HepG2 (cell line): ENCODE results near the gene NAPB. TPM values are rescaled to one million over a fixed set of nuclear protein-coding genes. Genes with fewer than 3 reads are reported as not detected.

Experiments used
- CAMTA2 ChIP-seq: sonication (generic); formaldehyde crosslinking; IDR thresholded peaks from 2 replicates; pipeline ENCODE4 v1.4.0; 2020; ENCODE audit warnings: mild to moderate bottlenecking, missing genetic modification reagents, borderline replicate concordance
- ETS1 ChIP-seq: sonication (generic); formaldehyde crosslinking; IDR thresholded peaks from 2 replicates; pipeline ENCODE4 v1.4.0; 2020; ENCODE audit warnings: missing genetic modification reagents
- FOXP1 ChIP-seq, 2 experiments: fragments of 450-650 bp in 1 of 2; IDR thresholded peaks; 2 replicates each; pipeline ENCODE4 v1.6.1; 2017 to 2018; ENCODE audit warnings: antibody characterized with exemption in 1 of 2
- IKZF4 ChIP-seq: sonication (generic); formaldehyde crosslinking; IDR thresholded peaks from 2 replicates; pipeline ENCODE4 v1.5.1; 2020; ENCODE audit warnings: borderline replicate concordance, mild to moderate bottlenecking, low read depth, missing genetic modification reagents; ENCODE audit errors: not compliant biosample characterization
- NKX3-1 ChIP-seq: sonication (generic); formaldehyde crosslinking; IDR thresholded peaks from 2 replicates; pipeline ENCODE4 v1.5.0; 2020; ENCODE audit warnings: missing genetic modification reagents
- NRL ChIP-seq: sonication (generic); formaldehyde crosslinking; IDR thresholded peaks from 2 replicates; pipeline ENCODE4 v1.5.0; 2020; ENCODE audit warnings: missing genetic modification reagents, mild to moderate bottlenecking, moderate library complexity, borderline replicate concordance
- SIX1 ChIP-seq: sonication (generic); formaldehyde crosslinking; IDR thresholded peaks from 2 replicates; pipeline ENCODE4 v1.4.0; 2020; ENCODE audit warnings: missing genetic modification reagents, borderline replicate concordance
- TBX2 ChIP-seq: sonication (generic); formaldehyde crosslinking; IDR thresholded peaks from 2 replicates; pipeline ENCODE4 v1.5.0; 2020; ENCODE audit warnings: missing genetic modification reagents, mild to moderate bottlenecking, borderline replicate concordance
- TEAD2 ChIP-seq: sonication (generic); formaldehyde crosslinking; IDR thresholded peaks from 2 replicates; pipeline ENCODE4 v1.9.0; 2021; ENCODE audit warnings: missing genetic modification reagents
- TGIF2 ChIP-seq: IDR thresholded peaks from 2 replicates; pipeline ENCODE4 v1.6.1; 2016; ENCODE audit warnings: control low read depth, missing compliant biosample characterization
- YY1 ChIP-seq: IDR thresholded peaks from 2 replicates; pipeline ENCODE4 v1.6.1; 2011; ENCODE audit warnings: low read length, low read depth, moderate library complexity, mild to moderate bottlenecking; ENCODE audit not compliant: insufficient read depth, insufficient replicate concordance
- ZFP1 ChIP-seq: IDR thresholded peaks from 2 replicates; pipeline ENCODE4 v1.6.1; 2016
- ZFP36L1 ChIP-seq: sonication (generic); formaldehyde crosslinking; IDR thresholded peaks from 2 replicates; pipeline ENCODE4 v1.8.0; 2022; ENCODE audit warnings: mild to moderate bottlenecking, missing genetic modification reagents, moderate library complexity
- ZFP37 ChIP-seq: sonication (generic); formaldehyde crosslinking; IDR thresholded peaks from 2 replicates; pipeline ENCODE4 v1.4.0; 2020; ENCODE audit warnings: missing genetic modification reagents, borderline replicate concordance
- ZFP82 ChIP-seq: sonication (generic); formaldehyde crosslinking; IDR thresholded peaks from 2 replicates; pipeline ENCODE4 v1.5.1; 2020; ENCODE audit warnings: mild to moderate bottlenecking, missing genetic modification reagents, borderline replicate concordance
- ZNF124 ChIP-seq: sonication (generic); formaldehyde crosslinking; IDR thresholded peaks from 2 replicates; pipeline ENCODE4 v1.4.0; 2020; ENCODE audit warnings: missing genetic modification reagents
- ZNF235 ChIP-seq: sonication (generic); formaldehyde crosslinking; IDR thresholded peaks from 2 replicates; pipeline ENCODE4 v1.8.1; 2023; ENCODE audit warnings: mild to moderate bottlenecking, missing genetic modification reagents, borderline replicate concordance
- ZNF274 ChIP-seq: sonication (generic); formaldehyde crosslinking; IDR thresholded peaks from 2 replicates; pipeline ENCODE4 v1.5.1; 2020; ENCODE audit warnings: mild to moderate bottlenecking, missing genetic modification reagents
- ZNF383 ChIP-seq: sonication (generic); formaldehyde crosslinking; IDR thresholded peaks from 2 replicates; pipeline ENCODE4 v1.4.0; 2020; ENCODE audit warnings: missing genetic modification reagents, mild to moderate bottlenecking, borderline replicate concordance
- ZNF605 ChIP-seq: sonication (generic); formaldehyde crosslinking; IDR thresholded peaks from 2 replicates; pipeline ENCODE4 v1.8.0; 2022; ENCODE audit warnings: mild to moderate bottlenecking, missing genetic modification reagents
- ZNF740 ChIP-seq: sonication (generic); formaldehyde crosslinking; IDR thresholded peaks from 2 replicates; pipeline ENCODE4 v1.4.0; 2020; ENCODE audit warnings: missing genetic modification reagents
- ZNF770 ChIP-seq: sonication (generic); formaldehyde crosslinking; IDR thresholded peaks from 2 replicates; pipeline ENCODE4 v1.5.0; 2020; ENCODE audit warnings: mild to moderate bottlenecking, missing genetic modification reagents
- polyA plus RNA-seq, 8 experiments: library from polyadenylated mRNA; depleted of rRNA in 3 of 8; stranded (reverse) in 7 of 8; unstranded in 1 of 8; fragments of >200 nt; fragmentation: Illumina TruSeq in 4 of 8; extraction: Trizol in 4 of 8; gene quantifications; 2 replicates each; pipeline versions ENCODE4 v1.2.1 to v1.2.3, GENCODE V29; 2011 to 2016; ENCODE audit warnings: low read depth in 4 of 8, missing spikeins in 1 of 8, mixed read lengths in 1 of 8; ENCODE audit not compliant: insufficient read depth in 1 of 8
- total RNA-seq, 5 experiments: library from RNA; depleted of rRNA; stranded (reverse); fragments of >200 nt; fragmentation: Illumina TruSeq; extraction: Trizol; gene quantifications; 2 replicates each; pipeline ENCODE4 v1.2.3, GENCODE V29; 2016; ENCODE audit warnings: low read depth in 1 of 5
- TF ChIP-seq, protein P1 (sequence below): sonication (generic); formaldehyde crosslinking; IDR thresholded peaks from 2 replicates; pipeline ENCODE4 v1.5.1; 2020; ENCODE audit warnings: missing genetic modification reagents, mild to moderate bottlenecking, borderline replicate concordance
- TF ChIP-seq, protein P2 (sequence below): sonication (generic); formaldehyde crosslinking; IDR thresholded peaks from 2 replicates; pipeline ENCODE4 v1.5.0; 2020; ENCODE audit warnings: missing genetic modification reagents, mild to moderate bottlenecking, borderline replicate concordance

NAPB gene
- total and polyA plus RNA-seq, 2 of the 13 experiments (the other 11 are each of a cell fraction or from before 2014, with no cell fraction given), result 15.2 to 16.1 TPM

DNA sequence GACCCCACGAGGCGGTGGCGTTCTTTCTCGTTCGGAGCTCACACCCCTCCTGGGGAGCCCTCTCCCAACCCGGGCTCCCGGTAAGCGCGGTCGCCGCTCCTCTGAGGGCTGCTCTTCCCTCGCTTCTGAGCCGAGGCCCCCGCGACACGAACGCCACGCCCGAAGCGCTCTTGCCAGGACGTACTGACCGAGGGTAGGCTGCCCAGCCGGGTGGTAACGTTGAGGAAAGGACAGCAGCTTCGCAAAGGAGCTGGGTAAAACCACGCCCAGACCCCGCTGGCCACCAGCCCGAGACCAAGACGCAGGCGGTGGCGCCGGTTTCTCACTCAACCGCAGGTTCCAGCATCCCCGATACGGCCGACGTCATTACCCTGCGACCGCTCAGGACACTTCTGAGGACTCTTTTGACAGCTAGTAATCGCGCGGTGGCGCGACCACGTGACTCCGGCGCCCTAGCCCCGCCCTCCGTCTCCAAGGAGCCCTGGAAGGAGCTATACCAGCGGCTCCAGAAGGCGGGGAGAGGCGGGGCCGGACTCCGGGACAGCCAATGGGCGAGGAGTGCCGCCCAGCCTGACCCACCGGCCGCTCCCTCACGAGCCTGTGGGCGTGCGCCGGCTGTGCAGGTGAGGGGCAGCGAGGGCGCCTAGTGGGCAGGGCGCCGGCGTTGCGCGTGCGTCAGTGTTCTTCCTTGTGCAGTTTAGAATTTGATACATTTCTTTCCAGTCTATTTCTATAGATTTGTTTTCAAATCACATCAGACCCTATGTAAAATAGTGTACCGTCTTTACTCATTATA is 63.3 kb downstream of the NAPB start (continued):
- TF ChIP-seq, protein P1, sequence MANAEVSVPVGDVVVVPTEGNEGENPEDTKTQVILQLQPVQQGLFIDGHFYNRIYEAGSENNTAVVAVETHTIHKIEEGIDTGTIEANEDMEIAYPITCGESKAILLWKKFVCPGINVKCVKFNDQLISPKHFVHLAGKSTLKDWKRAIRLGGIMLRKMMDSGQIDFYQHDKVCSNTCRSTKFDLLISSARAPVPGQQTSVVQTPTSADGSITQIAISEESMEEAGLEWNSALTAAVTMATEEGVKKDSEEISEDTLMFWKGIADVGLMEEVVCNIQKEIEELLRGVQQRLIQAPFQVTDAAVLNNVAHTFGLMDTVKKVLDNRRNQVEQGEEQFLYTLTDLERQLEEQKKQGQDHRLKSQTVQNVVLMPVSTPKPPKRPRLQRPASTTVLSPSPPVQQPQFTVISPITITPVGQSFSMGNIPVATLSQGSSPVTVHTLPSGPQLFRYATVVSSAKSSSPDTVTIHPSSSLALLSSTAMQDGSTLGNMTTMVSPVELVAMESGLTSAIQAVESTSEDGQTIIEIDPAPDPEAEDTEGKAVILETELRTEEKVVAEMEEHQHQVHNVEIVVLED, result peak; percentile 90
- TF ChIP-seq ZFP37 (CRISPR knock-in tag) (no peak), ZFP1 (CRISPR knock-in tag) (no peak), FOXP1 (IDR thresholded peaks at IDR 0.05) (no peak), FOXP1 (CRISPR knock-in tag; IDR thresholded peaks at IDR 0.05) (peak; percentile 67), YY1 (no peak), ZNF605 (CRISPR knock-in tag) (no peak; the same call in 1 of the 2 replicates), NKX3-1 (CRISPR knock-in tag) (no peak), ZNF124 (no peak; the same call in 1 of the 2 replicates), ZFP82 (CRISPR knock-in tag) (no peak), ZNF235 (CRISPR knock-in tag) (peak; percentile 74; the same call in 1 of the 2 replicates), ZNF740 (CRISPR knock-in tag) (no peak), TGIF2 (CRISPR knock-in tag) (peak; percentile 98), IKZF4 (peak; percentile 86), TEAD2 (peak; percentile 33; the same call in 1 of the 2 replicates), NRL (CRISPR knock-in tag) (peak; percentile 98), ZNF274 (peak; percentile 97), TBX2 (CRISPR knock-in tag) (peak; percentile 97), CAMTA2 (CRISPR knock-in tag) (peak; percentile 55; the same call in 1 of the 2 replicates), ZFP36L1 (peak; percentile 75; the same call in 1 of the 2 replicates), SIX1 (0 out of 2 replicates have a peak, but pooled peaks have one; percentile 16), ZNF383 (CRISPR knock-in tag) (no peak), ETS1 (CRISPR knock-in tag) (no peak), ZNF770 (CRISPR knock-in tag) (no peak)
- TF ChIP-seq, protein P2, sequence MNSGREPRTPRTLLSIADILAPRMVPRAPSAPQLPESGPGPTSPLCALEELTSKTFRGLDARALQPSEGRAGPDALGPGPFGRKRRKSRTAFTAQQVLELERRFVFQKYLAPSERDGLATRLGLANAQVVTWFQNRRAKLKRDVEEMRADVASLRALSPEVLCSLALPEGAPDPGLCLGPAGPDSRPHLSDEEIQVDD (CRISPR knock-in tag), result no peak
